ENCODE data around the gene TSR1.
"Not testable (repeated sequence)": the region's sequence is repeated elsewhere in the genome, so short reads cannot be mapped to it uniquely, and the experiment has no call there.

TSR1 gene

GRCh38 chr17:2343421-2343820, 7.2 kb upstream of the TSR1 start:
- H3K36me3 Mint-ChIP-seq = peaks cover 11% of the 10 kb centered on the region
- H3K27ac Mint-ChIP-seq = no peak overlapping the region
- CTCF ChIA-PET = no interaction called here
- no peak for DNase-seq
- H3K4me3 Mint-ChIP-seq = no peak overlapping the region
- no peaks in the 10 kb centered on the region for H3K9me3 Mint-ChIP-seq
- H3K27me3 Mint-ChIP-seq = no peaks in the 10 kb centered on the region
- H3K4me1 Mint-ChIP-seq = peaks cover 16% of the 10 kb centered on the region

GRCh38 chr17:2338315-2338657, 2.0 kb upstream of the TSR1 start:
- DNase-seq = peak; percentile 27
- no peaks in the 10 kb centered on the region for H3K27me3 Mint-ChIP-seq

GRCh38 chr17:2337544-2338314, 1.5 kb upstream of the TSR1 start:
- peak; percentile 71 for DNase-seq
- CTCF ChIA-PET = interaction anchor here (0.5 to 1.8 kb wide), 5 partner anchors 13 to 540 kb away, joined by 3 to 8 read pairs (median 4); partner anchors contain the start of gene HIC1
- Mint-ChIP-seq H3K4me3 (peak overlapping the region; percentile 97), H3K36me3 (peaks cover 13% of the 10 kb centered on the region), H3K9me3 (no peaks in the 10 kb centered on the region), H3K27me3 (no peaks in the 10 kb centered on the region), H3K27ac (peak overlapping the region; percentile 96), H3K4me1 (peaks cover 36% of the 10 kb centered on the region)

More at GRCh38 chr17:2338315-2338657, 2.0 kb upstream of the TSR1 start:
- Mint-ChIP-seq H3K4me1 (peaks cover 41% of the 10 kb centered on the region), H3K4me3 (peak overlapping the region; percentile 70), H3K36me3 (peaks cover 14% of the 10 kb centered on the region), H3K27ac (peak overlapping the region; percentile 58), H3K9me3 (no peaks in the 10 kb centered on the region)
- CTCF ChIA-PET = interaction anchor here (0.5 to 1.8 kb wide), 5 partner anchors 13 to 540 kb away, joined by 3 to 8 read pairs (median 4); partner anchors contain the start of gene HIC1

GRCh38 chr17:2336852-2337543, 741 bp upstream of the TSR1 start, which contains the start of gene SGSM2:
TSS of gene SGSM2 (plus strand) at chr17:2337501. CDS start at chr17:2337689, 188 bp downstream.
- H3K27me3 Mint-ChIP-seq = no peaks in the 10 kb centered on the region
- H3K9me3 Mint-ChIP-seq = no peaks in the 10 kb centered on the region
- H3K27ac Mint-ChIP-seq = peak within 1 kb of the TSS; percentile 96
- CTCF ChIA-PET = interaction anchor here (1.0 to 2.8 kb wide), 8 partner anchors 11 to 616 kb away, joined by 3 to 15 read pairs (median 4); partner anchors contain the start of gene HIC1
- peak within 1 kb of the TSS; percentile 97 for H3K4me3 Mint-ChIP-seq
- H3K4me1 Mint-ChIP-seq = peaks cover 36% of the 10 kb centered on the region
- DNase-seq = peak; percentile 83
- peaks cover 13% of the 10 kb centered on the region for H3K36me3 Mint-ChIP-seq

- H3K36me3 Mint-ChIP-seq = peaks cover 10% of the 10 kb centered on the region
- peaks cover 33% of the 10 kb centered on the region for H3K4me1 Mint-ChIP-seq
- CTCF ChIA-PET = interaction anchor here (1.0 to 2.8 kb wide), 8 partner anchors 12 to 615 kb away, joined by 3 to 15 read pairs (median 4); partner anchors contain the start of gene HIC1
- no peaks in the 10 kb centered on the region for H3K27me3 Mint-ChIP-seq
- peak; percentile 27 for DNase-seq
- no peaks in the 10 kb centered on the region for H3K9me3 Mint-ChIP-seq
- peak overlapping the region; percentile 97 for H3K4me3 Mint-ChIP-seq
- H3K27ac Mint-ChIP-seq = peak overlapping the region; percentile 96
These were observed 487 bp downstream of the TSR1 start for GRCh38 chr17:2335726-2336214.

- H3K4me3 Mint-ChIP-seq = no peak overlapping the region
- H3K27me3 Mint-ChIP-seq = no peaks in the 10 kb centered on the region
- peaks cover 25% of the 10 kb centered on the region for H3K4me1 Mint-ChIP-seq
- H3K9me3 Mint-ChIP-seq = no peaks in the 10 kb centered on the region
- no peak for DNase-seq
- peaks cover 29% of the 10 kb centered on the region for H3K36me3 Mint-ChIP-seq
- H3K27ac Mint-ChIP-seq = no peak overlapping the region
- CTCF ChIA-PET = interaction anchor here (2.4 kb wide), 1 partner anchor 22 kb away, joined by 8 read pairs; no protein-coding TSS in a partner anchor
These were observed 5.0 kb downstream of the TSR1 start for GRCh38 chr17:2331303-2331702.

- CTCF ChIA-PET = no interaction called here
- H3K9me3 Mint-ChIP-seq = no peaks in the 10 kb centered on the region
- H3K4me1 Mint-ChIP-seq = peaks cover 2% of the 10 kb centered on the region
- no peaks in the 10 kb centered on the region for H3K27me3 Mint-ChIP-seq
- H3K27ac Mint-ChIP-seq = no peak overlapping the region
- no peak for DNase-seq
- no peak overlapping the region for H3K4me3 Mint-ChIP-seq
- peaks cover 42% of the 10 kb centered on the region for H3K36me3 Mint-ChIP-seq
These were observed 12.5 kb downstream of the TSR1 start for GRCh38 chr17:2323629-2324314.

- Mint-ChIP-seq H3K4me3 (no peak overlapping the region), H3K27me3 (no peaks in the 10 kb centered on the region), H3K4me1 (peaks cover 2% of the 10 kb centered on the region), H3K36me3 (peaks cover 40% of the 10 kb centered on the region), H3K9me3 (no peaks in the 10 kb centered on the region), H3K27ac (no peak overlapping the region)
- CTCF ChIA-PET = no interaction called here
- DNase-seq = no peak
These were observed 14.9 kb downstream of the TSR1 start for GRCh38 chr17:2321399-2321798.

- CTCF ChIA-PET = interaction anchor here (0.6 kb wide), 1 partner anchor 61 kb away, joined by 4 read pairs; no protein-coding TSS in a partner anchor
- H3K4me1 Mint-ChIP-seq = no peaks in the 10 kb centered on the region
- no peak overlapping the region for H3K4me3 Mint-ChIP-seq
- no peaks in the 10 kb centered on the region for H3K27me3 Mint-ChIP-seq
- no peak overlapping the region for H3K27ac Mint-ChIP-seq
- no peak for DNase-seq
- H3K9me3 Mint-ChIP-seq = no peaks in the 10 kb centered on the region
- H3K36me3 Mint-ChIP-seq = peaks cover 30% of the 10 kb centered on the region
These were observed 17.2 kb downstream of the TSR1 start for GRCh38 chr17:2319051-2319450.

- CTCF ChIA-PET = no interaction called here
- Mint-ChIP-seq H3K36me3 (peaks cover 17% of the 10 kb centered on the region), H3K4me1 (no peaks in the 10 kb centered on the region), H3K27me3 (no peaks in the 10 kb centered on the region), H3K9me3 (no peaks in the 10 kb centered on the region), H3K27ac (no peak overlapping the region), H3K4me3 (no peak overlapping the region)
- DNase-seq = no peak
These were observed 18.5 kb downstream of the TSR1 start for GRCh38 chr17:2317796-2318195.

GRCh38 chr17:2316916-2317205, 19.4 kb downstream of the TSR1 start:
- H3K9me3 Mint-ChIP-seq, H3K27ac Mint-ChIP-seq, CTCF ChIA-PET, H3K27me3 Mint-ChIP-seq, H3K4me1 Mint-ChIP-seq, DNase-seq, H3K4me3 Mint-ChIP-seq: not testable (repeated sequence)
- peaks cover 16% of the 10 kb centered on the region for H3K36me3 Mint-ChIP-seq

GRCh38 chr17:2312736-2313135, 23.5 kb downstream of the TSR1 start:
- H3K27me3 Mint-ChIP-seq = no peaks in the 10 kb centered on the region
- DNase-seq = no peak
- H3K27ac Mint-ChIP-seq = no peak overlapping the region
- peaks cover 10% of the 10 kb centered on the region for H3K36me3 Mint-ChIP-seq
- H3K4me3 Mint-ChIP-seq = no peak overlapping the region
- CTCF ChIA-PET = no interaction called here
- peaks cover 6% of the 10 kb centered on the region for H3K4me1 Mint-ChIP-seq
- no peaks in the 10 kb centered on the region for H3K9me3 Mint-ChIP-seq

- DNase-seq = no peak
- Mint-ChIP-seq H3K27ac (no peak overlapping the region), H3K27me3 (no peaks in the 10 kb centered on the region), H3K4me1 (peaks cover 26% of the 10 kb centered on the region), H3K9me3 (no peaks in the 10 kb centered on the region), H3K36me3 (peaks cover 27% of the 10 kb centered on the region), H3K4me3 (no peak overlapping the region)
- CTCF ChIA-PET = no interaction called here
These were observed 26.7 kb downstream of the TSR1 start for GRCh38 chr17:2309338-2310154.

Measured in activated naive CD4-positive, alpha-beta T cell treated with anti-CD3 and anti-CD28 coated beads, Interleukin-2, amount 10 ng/mL, durations not matched to agents 7 days and 5 days (primary cell).